Mesothelial cell of epicardium (in vitro differentiated cells): Measurements from ENCODE around the gene DESI1. TPM values are rescaled to one million over a fixed set of nuclear protein-coding genes. Genes with fewer than 3 reads are reported as not detected.

Source experiments
- DNase-seq, 2 experiments: peaks; one replicate each; pipeline ENCODE4 v3.0.0; 2021; ENCODE audit warnings: low spot score in 2 of 2; ENCODE audit not compliant: unreplicated experiment in 2 of 2
- H3K27ac Mint-ChIP-seq: 2 replicates; pipeline ENCODE4 v1.8.0; 2021; ENCODE audit warnings: mixed read lengths
- H3K27me3 Mint-ChIP-seq: 2 replicates; pipeline ENCODE4 v1.8.0; 2021; ENCODE audit warnings: low read depth, mixed read lengths
- H3K36me3 Mint-ChIP-seq: 2 replicates; pipeline ENCODE4 v1.8.0; 2021; ENCODE audit warnings: mixed read lengths
- H3K4me1 Mint-ChIP-seq: 2 replicates; pipeline ENCODE4 v1.8.0; 2021; ENCODE audit warnings: mixed read lengths
- H3K4me3 Mint-ChIP-seq: 2 replicates; pipeline ENCODE4 v1.8.0; 2021; ENCODE audit warnings: mild to moderate bottlenecking, moderate library complexity, mixed read lengths
- H3K9me3 Mint-ChIP-seq: 2 replicates; pipeline ENCODE4 v1.8.0; 2021; ENCODE audit warnings: mixed read lengths
- total RNA-seq: library from RNA; stranded (reverse); gene quantifications from 3 replicates; pipeline ENCODE4 v1.2.1, GENCODE V29; 2021
- TF ChIP-seq, protein P1 (sequence below): fragments of 200-600 bp; sonication (generic); IDR thresholded peaks from one replicate; pipeline ENCODE4 v1.5.0; 2021; ENCODE audit warnings: antibody characterized with exemption; ENCODE audit not compliant: unreplicated experiment

The DESI1 gene
- total RNA-seq, 1 donor from 2014 or later: 35.4 TPM

DNA sequence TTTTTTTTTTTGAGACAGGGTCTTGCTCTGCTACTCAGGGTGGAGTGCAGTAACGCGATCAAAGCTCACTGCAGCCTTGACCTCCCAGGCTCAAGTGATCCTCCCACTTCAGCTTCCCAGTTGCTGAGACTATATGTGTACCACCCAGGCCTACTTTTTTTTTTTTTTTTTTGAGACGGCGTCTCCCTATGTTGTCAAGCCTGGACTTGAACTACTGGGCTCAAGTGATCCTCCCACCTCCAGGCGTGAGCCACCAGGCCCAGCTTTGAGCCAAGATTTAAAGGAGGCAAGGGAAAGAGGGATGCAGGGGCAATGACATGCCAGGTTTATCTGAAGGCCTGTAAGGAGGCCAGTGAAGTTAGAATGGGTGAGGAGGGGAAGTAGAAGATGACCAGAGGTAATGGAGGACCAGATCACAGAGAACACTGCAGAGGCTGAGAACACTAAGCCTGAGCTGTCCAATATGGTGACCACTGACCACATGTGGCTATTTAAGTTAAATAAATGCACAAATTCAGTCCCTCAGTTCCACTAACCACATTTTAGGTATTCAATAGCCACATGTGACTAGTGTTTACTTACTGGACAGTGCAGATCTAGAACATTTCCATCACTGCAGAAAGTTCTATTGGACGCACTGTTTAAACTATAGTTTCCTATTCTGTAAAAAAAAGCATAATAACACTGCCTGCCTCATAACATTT lies 8.1 kb downstream of the DESI1 start:
- H3K9me3 Mint-ChIP-seq: no peaks in the 10 kb centered on the region
- DNase-seq: no peak
- H3K27ac Mint-ChIP-seq: no peak overlapping the region
- no peaks in the 10 kb centered on the region for H3K36me3 Mint-ChIP-seq
- no peaks in the 10 kb centered on the region for H3K27me3 Mint-ChIP-seq
- peaks cover 6% of the 10 kb centered on the region for H3K4me1 Mint-ChIP-seq
- H3K4me3 Mint-ChIP-seq: no peak overlapping the region
- TF ChIP-seq, protein P1, sequence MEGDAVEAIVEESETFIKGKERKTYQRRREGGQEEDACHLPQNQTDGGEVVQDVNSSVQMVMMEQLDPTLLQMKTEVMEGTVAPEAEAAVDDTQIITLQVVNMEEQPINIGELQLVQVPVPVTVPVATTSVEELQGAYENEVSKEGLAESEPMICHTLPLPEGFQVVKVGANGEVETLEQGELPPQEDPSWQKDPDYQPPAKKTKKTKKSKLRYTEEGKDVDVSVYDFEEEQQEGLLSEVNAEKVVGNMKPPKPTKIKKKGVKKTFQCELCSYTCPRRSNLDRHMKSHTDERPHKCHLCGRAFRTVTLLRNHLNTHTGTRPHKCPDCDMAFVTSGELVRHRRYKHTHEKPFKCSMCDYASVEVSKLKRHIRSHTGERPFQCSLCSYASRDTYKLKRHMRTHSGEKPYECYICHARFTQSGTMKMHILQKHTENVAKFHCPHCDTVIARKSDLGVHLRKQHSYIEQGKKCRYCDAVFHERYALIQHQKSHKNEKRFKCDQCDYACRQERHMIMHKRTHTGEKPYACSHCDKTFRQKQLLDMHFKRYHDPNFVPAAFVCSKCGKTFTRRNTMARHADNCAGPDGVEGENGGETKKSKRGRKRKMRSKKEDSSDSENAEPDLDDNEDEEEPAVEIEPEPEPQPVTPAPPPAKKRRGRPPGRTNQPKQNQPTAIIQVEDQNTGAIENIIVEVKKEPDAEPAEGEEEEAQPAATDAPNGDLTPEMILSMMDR: no peak

DNA sequence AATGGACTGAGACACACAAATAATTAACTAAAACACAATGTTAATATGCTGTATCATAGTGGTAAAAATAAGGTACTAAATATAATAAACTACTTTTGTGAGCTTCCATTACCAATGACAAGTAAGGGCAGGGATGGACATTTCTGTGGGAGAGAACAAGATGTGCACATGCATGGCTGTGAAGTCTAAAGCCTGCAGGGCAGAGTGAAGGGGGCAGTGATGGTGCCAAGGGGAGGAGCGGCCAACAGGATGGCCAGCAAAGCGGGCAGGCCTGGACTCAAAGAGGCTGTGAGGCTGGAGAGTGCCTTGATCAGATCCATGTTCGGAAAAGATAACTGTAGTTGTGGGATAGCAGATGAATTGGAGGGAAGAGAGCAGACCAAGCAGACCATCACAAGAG lies 12.5 kb downstream of the DESI1 start:
- TF ChIP-seq, protein P1: no peak
- H3K4me1 Mint-ChIP-seq: no peaks in the 10 kb centered on the region
- no peaks in the 10 kb centered on the region for H3K9me3 Mint-ChIP-seq
- no peak overlapping the region for H3K4me3 Mint-ChIP-seq
- peaks cover 7% of the 10 kb centered on the region for H3K36me3 Mint-ChIP-seq
- DNase-seq: no peak
- H3K27me3 Mint-ChIP-seq: no peaks in the 10 kb centered on the region
- no peak overlapping the region for H3K27ac Mint-ChIP-seq

GRCh38 chr22:41603873-41604332 lies 16.9 kb downstream of the DESI1 start:
- H3K27ac Mint-ChIP-seq: no peak overlapping the region
- H3K4me3 Mint-ChIP-seq: no peak overlapping the region
- H3K9me3 Mint-ChIP-seq: no peaks in the 10 kb centered on the region
- no peaks in the 10 kb centered on the region for H3K27me3 Mint-ChIP-seq
- DNase-seq: no peak
- no peaks in the 10 kb centered on the region for H3K4me1 Mint-ChIP-seq
- TF ChIP-seq, protein P1: no peak
- H3K36me3 Mint-ChIP-seq: peaks cover 9% of the 10 kb centered on the region

GRCh38 chr22:41600976-41601375 lies 19.9 kb downstream of the DESI1 start:
- Mint-ChIP-seq H3K27me3 (no peaks in the 10 kb centered on the region), H3K4me1 (peaks cover 3% of the 10 kb centered on the region), H3K27ac (no peak overlapping the region), H3K9me3 (no peaks in the 10 kb centered on the region), H3K4me3 (no peak overlapping the region), H3K36me3 (peaks cover 9% of the 10 kb centered on the region)
- TF ChIP-seq, protein P1: no peak
- DNase-seq: no peak

DNA sequence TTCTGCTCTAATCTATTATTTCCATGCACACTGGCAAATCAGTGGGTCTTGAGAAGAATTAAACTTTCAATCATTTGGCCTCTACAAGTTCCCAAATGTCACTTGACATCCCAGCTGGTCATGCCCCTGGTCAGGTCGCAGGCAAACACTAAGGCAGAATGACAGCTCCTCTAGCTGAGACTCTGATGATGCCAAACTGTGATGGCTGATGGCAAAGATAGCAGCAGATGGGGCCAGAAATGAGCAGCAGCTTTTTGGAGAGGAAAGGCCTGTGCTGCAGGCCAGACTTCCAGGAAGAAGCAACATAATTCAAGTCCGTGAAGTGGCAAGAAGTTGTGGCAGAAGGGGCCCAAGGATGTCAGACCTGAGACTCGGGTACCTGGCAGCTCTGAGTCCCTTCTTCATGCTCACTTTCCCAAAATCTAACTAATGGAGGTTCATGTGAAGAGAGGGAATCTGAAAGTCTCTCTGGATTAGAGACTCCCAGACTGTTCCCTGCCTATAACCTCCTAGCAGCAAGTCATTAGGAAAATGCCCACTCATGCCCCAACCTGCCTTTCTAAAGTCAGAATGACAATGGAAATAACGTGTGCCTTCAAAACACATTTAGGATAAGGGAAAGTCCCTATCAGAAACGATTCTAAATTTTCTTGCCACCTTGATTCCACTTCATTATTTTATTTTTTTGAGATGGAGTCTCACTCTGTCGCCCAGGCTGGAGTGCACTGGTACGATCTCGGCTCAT lies 21.8 kb downstream of the DESI1 start:
- TF ChIP-seq, protein P1: no peak
- H3K4me3 Mint-ChIP-seq: no peak overlapping the region

More for the DNA sequence above, 21.8 kb downstream of the DESI1 start:
- Mint-ChIP-seq H3K4me1 (peaks cover 3% of the 10 kb centered on the region), H3K27ac (no peak overlapping the region), H3K9me3 (no peaks in the 10 kb centered on the region), H3K36me3 (peaks cover 2% of the 10 kb centered on the region), H3K27me3 (no peaks in the 10 kb centered on the region)
- no peak for DNase-seq
